AG10803 (cell line): ENCODE measurements around the gene HM13.
"Not testable (repeated sequence)": the region's sequence is repeated elsewhere in the genome, so short reads cannot be mapped to it uniquely, and the experiment has no call there.

Experiments used
- DNase-seq: peaks from one replicate; pipeline ENCODE4 v3.0.0; 2010; ENCODE audit warnings: low read depth
- H3K4me3 ChIP-seq: 2 replicates; pipeline ENCODE4 v1.5.1; 2011; ENCODE audit warnings: mild to moderate bottlenecking, low read length, control low read depth
- CTCF ChIP-seq: conservative IDR thresholded peaks from 2 replicates; pipeline ENCODE4 v1.5.1; 2011; ENCODE audit warnings: mild to moderate bottlenecking, low read length, control low read depth, inconsistent platforms

Gene HM13

GRCh38 chr20:31607640-31608250, 93.5 kb downstream of the HM13 start:
- no peak for TF ChIP-seq CTCF
- H3K4me3 ChIP-seq, result peak overlapping the region; percentile 96
- no peak for DNase-seq

GRCh38 chr20:31608251-31608945, 94.2 kb downstream of the HM13 start:
- H3K4me3 ChIP-seq, result peak overlapping the region; percentile 20
- DNase-seq, result peak; percentile 48
- TF ChIP-seq CTCF, result no peak

GRCh38 chr20:31612271-31612640, 98.0 kb downstream of the HM13 start:
- DNase-seq, H3K4me3 ChIP-seq: not testable (repeated sequence)

DNA sequence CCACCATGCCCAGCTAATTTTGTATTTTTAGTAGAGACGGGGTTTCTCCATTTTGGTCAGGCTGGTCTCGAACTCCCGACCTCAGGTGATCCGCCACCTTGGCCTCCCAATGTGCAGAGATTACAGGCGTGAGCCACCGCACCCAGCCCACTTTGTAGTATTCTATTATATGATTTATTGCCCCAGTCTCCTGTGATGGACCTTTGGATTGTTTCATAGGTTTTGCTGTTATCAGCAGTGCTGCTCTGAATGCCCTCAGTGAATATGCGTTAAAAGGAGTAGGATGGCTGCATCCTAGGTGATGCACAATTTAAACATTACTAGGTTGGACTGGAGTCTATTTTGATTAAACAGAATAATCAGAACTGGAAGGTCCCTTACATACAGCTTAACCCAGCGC, 101.2 kb downstream of the HM13 start:
- no peak for TF ChIP-seq CTCF

DNA sequence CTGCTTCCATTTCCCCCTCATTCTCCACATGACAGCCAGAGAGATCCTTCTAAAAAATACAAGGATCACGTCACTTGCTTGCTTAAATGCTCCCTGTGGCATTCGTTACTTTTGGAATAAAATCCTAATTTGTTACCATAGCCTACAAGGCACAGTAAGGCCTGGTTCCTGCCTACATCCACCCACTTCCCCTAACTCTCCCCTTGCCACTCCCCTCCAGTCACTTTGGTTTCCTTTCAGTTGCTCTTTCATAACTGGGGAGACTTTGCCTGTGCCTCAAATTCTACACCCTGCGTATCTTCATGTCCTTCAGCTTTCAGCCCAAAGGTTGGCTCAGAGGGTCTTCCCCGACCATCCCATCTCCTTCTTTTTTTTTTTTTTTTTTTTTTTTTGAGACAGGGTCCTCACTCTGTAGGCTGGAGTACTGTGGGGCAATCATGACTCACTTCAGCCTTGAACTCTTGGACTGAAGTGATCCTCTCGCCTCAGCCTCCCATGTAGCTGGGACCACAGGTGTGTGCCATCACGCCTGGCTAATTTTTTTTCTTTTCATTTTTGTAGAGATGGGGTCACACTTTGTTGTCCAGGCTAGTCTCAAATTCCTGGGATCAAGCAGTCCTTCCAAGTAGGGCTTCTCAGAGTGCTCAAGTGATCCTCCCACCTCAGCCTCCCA, 103.3 kb downstream of the HM13 start:
- TF ChIP-seq CTCF, result no peak
- DNase-seq, result no peak
- no peak overlapping the region for H3K4me3 ChIP-seq

More for the DNA sequence above, 101.2 kb downstream of the HM13 start:
- DNase-seq, result no peak
- H3K4me3 ChIP-seq, result no peak overlapping the region
